D341Med (cell line): Measurements from ENCODE around the gene ADAM12.

Experiments
- DNase-seq: peaks from one replicate; pipeline ENCODE4 v3.0.0; 2012; ENCODE audit warnings: low spot score

ADAM12 gene

DNA sequence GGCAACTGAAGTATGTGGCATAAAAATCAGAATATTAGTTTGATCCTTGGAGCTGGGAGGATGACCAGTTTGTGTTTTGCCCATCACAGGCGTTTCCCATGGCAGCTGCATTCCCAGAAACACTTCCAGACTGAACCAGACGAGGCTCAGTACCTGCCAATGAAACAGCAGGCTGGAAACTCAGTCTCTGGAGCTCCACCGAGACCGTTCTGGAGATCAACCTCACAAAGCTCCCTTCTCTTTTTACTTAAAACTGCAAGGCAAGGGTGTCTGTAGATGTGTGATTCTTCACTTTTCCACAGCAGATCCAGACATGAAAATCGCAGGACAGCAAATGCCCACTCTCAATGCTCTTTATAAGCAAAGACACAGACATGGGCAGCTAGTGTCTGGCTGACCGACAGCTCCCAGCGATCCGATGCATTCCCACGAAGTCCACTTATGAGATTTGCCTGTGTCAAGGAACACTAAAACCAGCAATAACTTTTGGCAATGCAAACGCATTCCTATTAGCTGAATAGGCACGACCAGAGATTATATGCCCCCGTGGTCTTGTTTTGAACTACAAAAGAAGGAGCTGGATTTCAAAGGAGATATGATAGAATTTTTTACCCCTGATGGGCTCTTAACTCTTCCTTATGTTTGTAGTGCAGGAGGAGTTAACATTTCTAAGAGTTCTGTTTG, 72.6 kb downstream of the ADAM12 start:
- DNase-seq, result no peak

DNA sequence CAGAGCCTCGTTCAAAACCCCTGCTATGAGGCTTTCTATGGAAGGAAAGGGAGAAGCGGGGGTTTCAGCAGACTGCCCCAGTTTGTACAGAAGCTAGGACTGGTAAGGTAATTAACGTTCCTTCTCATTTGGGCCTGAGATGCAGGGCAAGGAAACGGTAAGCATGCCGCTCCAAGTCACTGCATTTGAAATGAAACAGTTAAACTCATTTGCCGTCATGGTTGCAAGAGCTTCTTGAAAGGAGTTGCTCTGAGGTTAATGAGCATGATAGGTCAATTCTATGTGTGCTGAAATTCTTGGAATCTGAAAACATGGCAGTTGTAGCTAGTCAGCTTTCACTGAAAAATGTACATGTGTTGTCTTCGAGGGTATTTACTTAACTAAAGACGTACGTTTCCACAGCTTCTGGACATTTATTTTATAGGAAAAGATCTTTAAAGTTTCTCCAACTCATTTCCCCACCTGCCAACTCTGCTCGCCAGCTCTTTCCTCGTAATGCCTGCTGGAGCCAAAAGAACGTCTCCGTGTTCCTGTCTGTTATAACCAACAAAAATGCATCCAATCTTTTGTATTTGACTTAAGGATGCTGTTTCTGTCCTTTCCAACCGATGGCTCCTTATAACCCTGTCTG, 73.3 kb downstream of the ADAM12 start:
- no peak for DNase-seq

DNA sequence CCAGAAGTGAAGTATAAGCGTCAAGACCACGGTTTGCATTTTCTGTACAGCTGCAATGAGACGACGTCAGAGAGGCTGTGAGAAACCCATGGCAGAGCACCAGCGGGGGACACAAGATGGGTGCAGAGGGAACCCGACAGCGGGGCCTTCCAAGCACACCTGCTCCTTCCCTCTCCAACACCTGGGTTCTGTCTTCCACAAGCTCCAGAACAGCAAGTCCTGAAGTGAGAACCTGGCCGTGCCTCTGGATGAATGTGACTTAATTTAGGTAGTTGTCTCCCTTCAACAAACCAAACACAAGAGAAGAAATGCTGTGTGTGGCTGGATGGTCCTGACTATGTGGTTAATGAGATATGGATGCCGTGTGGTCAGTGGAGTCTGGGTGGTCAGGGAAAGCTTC, 76.1 kb downstream of the ADAM12 start:
- no peak for DNase-seq

DNA sequence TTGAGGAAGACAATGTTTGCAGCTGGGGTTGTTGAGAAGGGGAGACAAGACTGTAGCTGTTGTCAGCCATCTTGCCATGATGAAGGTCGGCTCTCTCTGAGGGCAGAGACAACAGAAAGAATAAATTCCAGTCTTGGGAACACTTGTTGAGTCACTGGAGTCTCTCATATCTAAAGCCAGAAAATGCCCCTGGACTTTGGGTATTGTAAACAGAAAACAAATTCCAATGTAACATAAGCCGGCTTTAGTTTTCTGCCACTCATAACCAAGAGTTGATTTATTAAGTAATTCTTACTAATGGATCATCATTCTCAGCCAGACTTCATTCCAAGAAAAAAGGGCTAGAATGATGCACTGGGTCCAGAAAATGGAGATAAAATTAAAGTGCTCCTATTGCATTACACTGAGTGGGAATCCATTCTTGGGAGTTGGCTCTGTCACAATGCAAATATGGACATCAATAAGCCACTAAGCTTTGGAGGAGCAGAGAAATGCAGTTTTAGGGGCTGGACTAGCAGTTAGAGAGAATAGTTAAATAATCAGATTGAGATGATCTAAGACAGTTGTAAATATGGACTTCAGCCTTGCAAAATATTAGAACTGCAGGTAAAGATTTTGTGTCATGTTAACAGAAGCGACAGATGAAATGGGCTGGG, 78.9 kb downstream of the ADAM12 start:
- no peak for DNase-seq

DNA sequence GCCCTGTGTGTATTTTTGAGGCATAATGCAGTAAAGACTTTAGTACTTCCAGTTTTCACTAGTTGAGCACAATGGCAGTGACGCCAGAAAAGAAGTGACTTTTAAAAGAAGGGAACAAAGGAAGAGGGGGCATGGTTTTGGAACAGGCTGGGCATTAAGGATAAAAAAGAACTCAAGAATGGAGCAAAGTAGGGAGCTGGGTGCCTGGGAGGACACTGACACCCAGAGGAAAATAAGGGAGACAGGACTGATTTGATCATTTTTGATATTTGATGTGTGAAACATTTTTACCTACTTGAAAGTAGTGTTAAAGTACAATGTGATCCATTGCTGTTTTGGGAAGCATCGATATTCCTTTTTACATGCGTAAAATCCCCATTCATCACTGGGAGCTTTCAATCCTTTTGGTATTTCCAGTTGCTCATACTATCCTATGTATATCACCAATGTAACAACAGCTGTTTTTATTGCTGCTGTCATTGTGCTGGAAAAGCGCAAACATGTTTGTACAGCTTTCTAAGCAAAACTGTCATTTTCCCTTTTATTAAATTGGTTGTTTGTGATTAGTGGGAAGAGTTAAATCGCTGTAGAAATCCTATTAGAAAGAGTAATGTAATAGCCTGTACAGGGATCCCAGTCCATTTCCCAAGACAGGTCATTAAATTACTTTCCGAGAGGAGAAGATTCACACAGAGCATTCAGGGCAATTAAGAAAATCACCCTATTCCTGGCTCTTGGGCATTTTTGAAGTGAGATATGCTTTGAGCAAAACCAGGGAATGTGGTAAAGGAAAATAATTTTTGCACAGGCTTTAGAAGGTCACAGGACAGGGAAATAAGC, 85.2 kb downstream of the ADAM12 start:
- no peak for DNase-seq

DNA sequence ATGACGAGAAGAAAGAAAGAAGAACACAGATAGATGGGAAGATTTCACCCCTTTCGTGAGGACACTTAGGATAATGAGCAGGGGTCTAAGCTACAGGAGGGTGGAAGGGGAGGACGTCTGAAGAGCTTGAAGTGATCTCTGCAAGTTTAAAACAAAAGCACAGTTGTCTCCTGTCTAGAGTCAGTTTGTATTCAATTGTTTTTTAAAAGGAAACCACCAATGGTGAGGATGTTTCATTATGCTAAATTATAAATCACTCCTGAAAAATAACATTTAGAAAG, 85.9 kb downstream of the ADAM12 start:
- no peak for DNase-seq

DNA sequence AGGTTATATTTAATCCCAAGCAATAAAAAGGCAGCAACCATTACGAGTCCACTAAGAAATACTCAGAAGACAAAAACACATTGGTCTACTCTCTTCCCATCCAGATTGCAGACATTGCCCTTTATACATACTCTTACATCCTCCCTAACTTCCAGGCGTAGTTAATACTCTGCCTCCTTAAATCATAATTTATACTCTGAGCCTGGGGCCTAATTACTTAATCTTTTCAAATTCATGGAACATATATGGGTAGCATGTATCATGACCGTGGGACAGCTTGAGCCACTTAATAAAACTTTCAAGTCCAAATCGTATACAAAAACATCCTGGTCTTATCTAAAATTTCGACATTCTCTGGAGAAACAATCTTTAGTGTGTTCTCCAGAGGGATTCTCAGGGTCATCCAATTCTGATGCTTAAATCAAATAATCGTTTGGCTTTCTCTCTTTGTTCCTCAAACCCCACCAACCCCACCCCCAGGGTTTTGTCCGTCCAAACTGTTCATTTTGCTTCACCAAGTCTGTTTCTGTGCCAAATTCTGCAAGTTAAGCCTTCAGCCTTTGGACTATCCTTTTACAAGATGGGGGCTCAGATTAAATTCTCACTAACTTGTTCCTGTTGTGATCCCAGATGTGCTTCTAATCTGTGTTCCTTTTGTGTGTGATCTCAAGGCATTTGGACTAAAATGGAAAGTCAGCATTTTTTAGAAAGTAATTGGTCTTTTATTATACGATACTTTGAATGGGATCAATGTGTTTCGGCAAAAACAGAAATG, 86.4 kb downstream of the ADAM12 start:
- DNase-seq, result no peak

DNA sequence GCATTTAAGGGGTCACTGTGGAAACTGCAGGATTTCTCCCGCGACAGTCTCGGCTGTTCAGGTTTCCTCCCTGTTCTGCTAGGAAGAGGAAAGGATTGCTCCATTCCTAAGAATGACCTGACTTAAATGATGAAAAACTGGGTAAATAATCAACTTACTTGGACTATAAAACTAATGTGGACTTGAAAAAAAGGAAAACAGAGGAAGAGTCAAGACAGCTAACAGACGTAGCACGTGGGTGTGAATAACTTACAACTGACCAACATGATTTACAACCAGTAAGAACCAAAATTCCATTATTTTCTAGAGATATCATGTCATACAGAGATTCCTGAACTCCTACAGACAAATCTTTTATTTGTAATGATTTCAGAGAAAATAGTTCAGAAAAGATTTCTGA, 93.8 kb downstream of the ADAM12 start:
- no peak for DNase-seq

DNA sequence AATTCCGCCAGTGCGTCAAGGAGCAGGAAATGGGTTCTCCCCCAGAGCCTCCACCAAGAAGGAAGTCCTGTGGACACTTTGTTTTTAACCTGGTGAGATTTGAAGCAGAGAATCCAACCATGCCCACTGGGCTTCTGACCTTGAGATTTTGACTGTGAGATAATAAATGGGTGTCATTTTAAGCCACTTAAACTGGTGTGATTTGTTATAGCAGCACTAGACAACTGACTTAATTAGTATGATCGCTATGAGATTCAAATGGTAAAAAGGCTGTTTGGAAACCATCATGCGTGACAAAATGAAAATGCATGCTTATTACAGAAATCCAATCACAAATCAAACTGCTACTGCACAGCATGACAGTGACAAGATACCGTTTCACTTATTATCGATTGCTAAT, 98.0 kb downstream of the ADAM12 start:
- DNase-seq, result no peak

DNA sequence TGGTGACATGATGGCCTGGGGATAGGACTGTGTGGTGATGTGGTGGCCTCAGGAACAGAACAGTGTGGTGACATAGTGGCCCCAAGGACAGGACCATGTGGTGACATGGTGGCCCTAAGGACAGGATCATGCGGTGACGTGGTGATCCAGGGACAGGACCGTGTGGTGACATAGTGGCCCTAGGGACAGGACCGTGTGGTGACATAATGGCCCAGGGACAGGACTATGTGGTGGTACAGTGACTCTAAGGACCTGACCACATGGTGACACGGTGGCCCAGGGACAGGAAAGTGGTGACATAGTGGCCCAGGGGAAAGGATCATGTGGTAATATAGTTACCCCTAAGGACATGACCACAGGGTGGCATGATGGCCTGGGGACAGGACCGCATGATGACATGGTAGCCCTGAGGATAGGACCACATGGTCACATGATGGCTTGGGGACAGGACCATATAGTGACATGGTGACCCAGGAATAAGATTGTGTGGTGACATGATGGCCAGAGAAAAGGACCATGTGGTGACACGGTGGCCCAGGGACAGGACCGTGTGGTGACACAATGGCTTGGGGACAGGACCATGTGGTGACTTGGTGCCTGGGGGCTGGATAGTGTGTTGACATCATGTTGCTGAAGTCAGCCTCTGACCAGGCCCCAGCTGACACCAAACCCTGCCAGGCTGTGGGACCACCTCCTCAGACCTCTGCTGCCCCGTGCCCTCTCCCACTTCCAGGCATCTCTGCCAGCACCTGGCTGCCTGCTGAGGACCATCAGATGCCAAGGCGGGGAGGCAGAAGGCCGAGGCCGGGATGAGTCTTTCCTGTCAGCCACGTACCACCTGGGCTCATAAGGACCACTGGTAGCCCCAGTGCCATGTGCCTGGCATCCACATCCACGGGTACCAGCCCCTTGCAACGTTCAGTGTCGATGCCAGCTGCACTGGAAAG, 99.5 kb downstream of the ADAM12 start:
- no peak for DNase-seq

DNA sequence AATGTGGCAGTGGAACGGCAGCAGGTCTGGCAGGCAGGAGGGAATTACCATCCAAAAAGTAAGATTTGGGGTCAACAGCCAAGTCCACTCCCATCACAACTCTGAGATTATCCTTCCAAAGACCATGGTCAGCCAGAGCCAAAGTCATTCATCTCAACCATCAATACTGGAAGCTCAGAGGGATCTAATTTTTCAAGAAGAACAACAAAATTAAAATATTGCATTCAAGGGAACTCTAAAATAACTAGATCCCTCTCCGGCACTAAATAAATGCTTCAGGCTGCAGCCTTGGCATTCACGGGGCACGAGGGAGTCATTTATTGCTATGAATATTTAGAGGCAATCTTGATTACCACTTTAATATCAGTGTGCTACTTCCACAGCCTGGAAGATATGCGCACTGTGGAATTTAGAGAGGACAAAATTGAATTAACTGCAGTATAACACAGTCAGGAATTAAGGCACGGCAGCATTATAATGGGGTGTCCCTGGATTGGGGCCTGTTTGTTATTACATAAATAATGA, 102.0 kb downstream of the ADAM12 start:
- no peak for DNase-seq

DNA sequence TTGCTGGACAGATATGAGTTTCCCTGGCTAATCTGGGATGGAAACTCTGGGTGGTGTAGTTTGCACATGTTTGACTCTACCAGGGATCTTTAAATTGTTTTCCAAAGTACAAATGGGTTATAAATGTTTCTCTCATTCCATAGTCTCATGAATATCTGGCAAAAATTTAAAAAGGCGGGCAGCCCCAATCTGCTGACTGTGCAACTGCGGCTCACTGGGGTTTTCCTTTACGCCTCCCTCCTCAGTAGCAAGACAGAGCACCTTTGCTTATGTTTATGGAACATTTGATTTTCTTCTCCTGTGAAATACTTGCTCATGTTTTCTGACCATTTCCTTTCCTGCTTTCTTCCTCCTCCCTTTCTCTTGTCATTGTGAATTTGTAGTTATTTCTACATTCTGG, 105.0 kb downstream of the ADAM12 start:
- no peak for DNase-seq

DNA sequence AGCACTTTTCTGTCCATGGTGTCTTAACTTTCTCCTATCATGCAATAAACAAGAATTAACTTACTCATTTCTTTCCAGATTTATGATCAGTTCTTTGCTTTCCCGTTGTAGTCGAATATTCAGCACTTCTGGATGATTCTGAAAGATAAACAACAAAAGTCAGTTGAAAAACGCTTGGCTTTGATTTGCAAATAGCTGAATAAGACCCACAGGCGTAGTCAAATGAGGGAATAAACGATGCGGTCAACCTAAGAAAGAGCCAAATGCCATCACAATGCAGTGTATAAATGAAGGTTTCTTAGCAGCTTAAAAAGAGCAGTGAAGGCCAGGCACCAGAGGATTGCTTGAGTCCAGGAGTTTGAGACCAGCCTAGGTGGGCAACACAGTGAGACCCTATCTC, 109.4 kb downstream of the ADAM12 start:
- DNase-seq, result no peak

DNA sequence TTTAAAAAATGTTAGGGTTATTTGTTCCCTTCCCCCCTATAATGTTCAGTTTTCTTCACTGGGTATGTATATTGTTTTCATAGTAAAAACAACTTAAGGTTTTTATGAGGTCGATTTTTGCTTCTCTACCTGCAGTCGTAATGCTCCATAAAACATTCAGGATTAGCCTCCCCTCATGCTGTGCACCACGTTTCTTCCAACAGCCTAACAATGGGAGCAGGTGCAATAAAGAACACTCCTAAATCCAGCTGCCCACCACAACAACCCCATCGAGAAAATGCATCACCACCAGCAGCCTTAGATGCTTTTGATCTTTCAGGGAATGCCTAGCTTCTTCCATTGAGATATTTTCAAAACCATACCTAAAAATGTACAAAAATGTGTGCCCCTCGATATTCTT, 111.1 kb downstream of the ADAM12 start:
- DNase-seq, result no peak

DNA sequence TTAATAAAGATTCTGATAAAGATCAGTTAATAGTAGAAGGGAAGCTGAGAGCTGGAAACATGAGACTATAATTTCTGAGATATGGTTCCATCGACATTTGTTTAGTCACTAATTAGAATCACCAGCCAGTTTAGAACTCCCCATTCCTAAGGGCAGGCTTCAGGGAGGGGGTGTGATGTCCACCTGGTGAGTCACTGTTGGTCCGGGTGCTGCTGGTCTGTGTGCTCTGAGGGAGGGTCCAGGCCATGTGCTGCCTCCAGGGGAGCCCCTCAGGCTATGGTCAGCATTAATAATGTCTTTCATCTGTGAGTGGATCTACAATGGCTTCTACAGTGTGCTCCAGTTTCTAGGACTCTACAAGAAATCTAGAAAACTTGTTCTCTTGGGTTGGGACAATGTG, 115.8 kb downstream of the ADAM12 start:
- no peak for DNase-seq

DNA sequence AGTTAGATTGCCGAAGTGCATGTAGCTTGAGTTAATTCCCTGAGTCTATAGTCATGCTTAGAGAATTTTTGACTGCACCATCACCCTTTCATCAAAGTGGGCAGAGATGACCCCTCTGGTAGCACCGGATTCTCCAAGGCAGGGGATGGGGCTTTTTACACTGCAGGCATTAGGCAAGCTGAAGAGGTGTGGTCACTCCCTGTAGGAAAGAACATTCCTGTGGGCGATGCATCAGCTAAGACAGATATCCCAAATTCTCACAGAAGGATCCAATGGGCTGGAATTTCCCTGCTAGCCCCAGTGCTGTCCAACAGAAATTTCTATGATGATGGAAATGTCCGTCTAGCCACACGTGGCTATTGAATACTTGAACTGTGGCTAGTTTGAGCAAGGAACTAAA, 118.2 kb downstream of the ADAM12 start:
- no peak for DNase-seq

DNA sequence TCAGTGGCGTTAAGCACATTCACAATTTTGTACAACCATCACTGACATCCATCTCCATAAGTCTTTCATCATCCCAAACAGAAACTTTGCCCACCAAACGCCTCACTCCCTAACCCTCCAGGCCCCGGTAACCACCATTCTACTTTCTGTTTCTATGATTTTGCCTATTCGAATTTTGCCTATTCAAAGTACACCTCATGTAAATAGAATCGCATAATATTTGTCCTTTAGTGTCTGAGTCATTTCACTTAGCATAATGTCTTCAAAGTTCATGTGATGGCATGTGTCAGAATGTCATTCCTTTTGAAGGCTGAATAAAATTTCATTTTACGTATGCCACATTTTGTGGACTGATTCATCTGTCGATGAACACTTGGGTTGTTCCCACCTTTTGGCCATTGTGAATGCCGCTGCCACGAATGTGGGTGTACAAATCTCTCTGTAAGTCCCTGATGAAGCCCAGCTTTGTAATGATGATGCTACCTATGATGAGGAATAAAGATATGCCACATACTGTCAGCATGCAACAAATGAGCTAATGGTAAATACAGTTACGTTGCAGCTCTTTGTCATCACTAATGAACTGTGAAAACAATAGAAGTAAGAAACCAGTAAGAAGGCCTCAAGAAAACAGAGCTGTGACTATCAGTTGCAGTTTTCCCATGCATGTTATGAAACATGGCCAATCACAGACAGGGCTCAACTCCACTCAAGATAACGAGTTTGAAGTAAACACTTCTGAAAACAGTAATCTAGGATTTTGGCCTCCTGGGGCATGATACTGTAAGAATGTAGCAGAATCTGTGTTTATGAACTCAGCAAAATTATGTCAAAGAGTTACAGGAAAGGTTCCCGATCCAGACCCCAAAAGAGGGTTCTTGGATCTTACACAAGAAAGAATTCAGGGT, 120.0 kb downstream of the ADAM12 start:
- DNase-seq, result no peak

DNA sequence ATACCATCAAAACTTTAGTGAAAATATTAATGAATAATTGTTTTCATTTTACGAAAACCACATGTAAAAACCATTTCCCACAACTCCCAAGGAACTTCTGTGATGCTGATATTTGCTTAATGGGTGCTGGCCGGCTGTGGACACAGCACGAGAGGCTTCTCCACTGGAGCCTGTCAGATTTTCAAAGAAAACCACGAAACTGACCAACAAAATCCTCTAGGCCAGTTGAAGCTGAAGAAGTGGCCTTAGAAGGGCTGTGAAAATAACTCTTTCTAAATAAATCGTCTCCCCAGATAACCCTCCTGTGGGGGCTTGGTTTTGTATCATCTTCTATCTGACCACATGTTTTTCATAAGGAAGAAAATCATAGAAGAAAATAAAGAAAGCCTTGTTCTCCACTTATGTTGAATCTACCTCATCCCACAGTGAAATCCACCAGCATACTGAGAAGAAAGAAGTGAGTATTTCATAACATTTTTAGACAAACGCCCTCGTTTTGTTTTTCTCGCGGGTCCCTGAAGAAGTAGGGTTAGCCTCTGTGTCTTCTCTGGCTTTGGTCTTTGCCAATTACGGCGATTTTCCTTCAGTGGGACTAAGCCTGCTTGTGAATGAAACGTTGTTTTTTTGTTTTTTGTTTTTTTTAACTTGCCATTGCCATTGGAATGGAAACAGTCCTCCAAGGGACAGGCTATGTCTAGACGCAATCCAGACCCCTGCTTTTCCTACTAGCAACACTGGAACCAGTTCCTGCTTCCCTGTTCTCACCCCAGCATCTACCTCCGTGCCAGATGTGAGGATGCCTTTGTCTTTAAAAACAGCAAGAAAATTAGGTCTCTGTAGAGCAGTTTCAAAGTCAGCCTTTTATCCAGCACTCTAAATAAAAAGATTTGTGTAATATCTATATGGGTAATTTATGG, 123.9 kb downstream of the ADAM12 start:
- DNase-seq, result no peak
